HG03342 (cell line): ENCODE measurements around the gene GREB1L.
"Not testable (repeated sequence)": the region's sequence is repeated elsewhere in the genome, so short reads cannot be mapped to it uniquely, and the experiment has no call there.

Experiments
- ATAC-seq: cut with Tn5 transposase; IDR thresholded peaks from one replicate; pipeline ENCODE4 v1.9.1; 2021; ENCODE audit warnings: mild to moderate bottlenecking, moderate library complexity; ENCODE audit not compliant: unreplicated experiment

The GREB1L gene

GRCh38 chr18:21362831-21363230, 120.8 kb downstream of the GREB1L start:
- ATAC-seq = no peak

GRCh38 chr18:21363348-21363747, 121.3 kb downstream of the GREB1L start:
- ATAC-seq = no peak

- no peak for ATAC-seq
Measured at GRCh38 chr18:21364471-21364870, 122.4 kb downstream of the GREB1L start.

DNA sequence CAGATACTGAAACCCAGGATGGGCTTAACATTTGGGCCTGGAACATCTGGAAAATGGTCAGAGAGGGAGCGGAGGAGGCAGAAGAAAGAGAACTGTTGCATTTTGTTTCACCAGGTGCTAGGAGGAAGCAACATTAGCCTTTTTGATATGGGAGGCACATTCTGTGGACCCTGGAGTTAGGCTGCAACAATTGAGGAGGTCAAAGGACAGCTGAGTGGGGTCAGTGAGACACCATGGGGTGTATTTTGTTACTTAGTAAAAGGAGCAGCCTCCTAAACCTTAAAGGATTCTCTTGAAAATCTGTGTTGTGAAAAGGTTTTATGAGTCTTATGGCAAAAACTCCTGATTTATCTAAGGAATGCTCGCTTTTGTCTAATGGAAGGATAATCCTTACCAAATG, 124.9 kb downstream of the GREB1L start:
- ATAC-seq = no peak

GRCh38 chr18:21369146-21369545, 127.1 kb downstream of the GREB1L start:
- no peak for ATAC-seq

GRCh38 chr18:21369597-21369996, 127.6 kb downstream of the GREB1L start:
- not testable (repeated sequence) for ATAC-seq

DNA sequence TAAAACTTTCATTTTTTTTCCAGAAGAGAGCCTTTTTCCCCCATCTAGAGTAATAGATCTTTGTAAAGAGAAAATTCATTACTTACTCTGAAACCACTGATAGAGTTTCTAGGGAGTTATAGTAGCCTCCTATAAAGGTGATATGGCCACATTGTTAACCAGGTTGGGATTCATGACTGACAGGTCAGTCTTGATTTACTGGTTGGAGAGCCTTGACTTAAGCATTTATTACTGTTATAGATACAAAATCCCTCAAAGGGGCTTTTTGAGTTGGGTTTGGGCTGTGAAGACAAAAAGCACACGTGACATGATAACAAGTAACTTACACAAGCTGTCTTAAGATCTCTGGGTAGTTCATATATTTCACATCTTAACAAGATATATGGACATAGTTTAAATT, 141.0 kb downstream of the GREB1L start:
- ATAC-seq = no peak

GRCh38 chr18:21386523-21387240, 144.7 kb downstream of the GREB1L start:
- ATAC-seq = no peak

- no peak for ATAC-seq
Measured at GRCh38 chr18:21387886-21388285, 145.9 kb downstream of the GREB1L start.

DNA sequence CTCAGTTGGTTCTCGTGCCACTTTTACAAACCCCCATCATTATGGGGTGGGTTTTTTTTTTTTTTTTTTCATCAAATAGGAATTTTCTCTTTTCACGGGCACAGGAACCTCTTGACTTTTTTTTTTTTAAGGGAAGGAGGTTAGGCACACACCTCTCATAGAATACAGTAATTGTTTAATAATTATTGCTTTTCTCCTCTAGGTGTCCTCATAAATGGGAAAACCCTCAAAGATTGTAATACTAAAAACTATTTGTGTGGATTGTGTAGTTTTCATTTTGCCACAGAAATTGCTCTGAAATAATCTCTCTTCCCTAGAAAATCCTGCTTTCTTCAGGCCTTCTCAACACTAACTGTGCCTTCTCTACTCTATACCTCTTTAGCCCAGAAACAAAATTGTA, 147.3 kb downstream of the GREB1L start:
- no peak for ATAC-seq

DNA sequence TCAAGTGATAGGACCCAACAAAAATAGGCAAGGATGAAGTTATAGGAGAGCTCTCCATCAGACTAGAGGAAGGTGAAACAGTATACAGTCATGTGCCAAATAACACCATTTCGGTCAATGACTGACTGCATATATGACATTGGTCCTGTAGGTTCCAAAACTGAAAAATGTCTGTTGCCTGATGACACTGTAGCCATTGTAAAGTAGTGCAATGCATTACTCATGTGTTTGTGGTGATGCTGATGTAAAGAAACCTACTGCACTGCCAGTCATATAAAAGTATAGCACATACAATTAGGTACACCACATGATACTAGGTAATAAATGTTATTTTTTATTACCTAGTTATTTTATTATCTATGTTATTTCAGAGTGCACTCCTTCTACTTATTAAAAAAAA, 147.9 kb downstream of the GREB1L start:
- ATAC-seq = no peak

DNA sequence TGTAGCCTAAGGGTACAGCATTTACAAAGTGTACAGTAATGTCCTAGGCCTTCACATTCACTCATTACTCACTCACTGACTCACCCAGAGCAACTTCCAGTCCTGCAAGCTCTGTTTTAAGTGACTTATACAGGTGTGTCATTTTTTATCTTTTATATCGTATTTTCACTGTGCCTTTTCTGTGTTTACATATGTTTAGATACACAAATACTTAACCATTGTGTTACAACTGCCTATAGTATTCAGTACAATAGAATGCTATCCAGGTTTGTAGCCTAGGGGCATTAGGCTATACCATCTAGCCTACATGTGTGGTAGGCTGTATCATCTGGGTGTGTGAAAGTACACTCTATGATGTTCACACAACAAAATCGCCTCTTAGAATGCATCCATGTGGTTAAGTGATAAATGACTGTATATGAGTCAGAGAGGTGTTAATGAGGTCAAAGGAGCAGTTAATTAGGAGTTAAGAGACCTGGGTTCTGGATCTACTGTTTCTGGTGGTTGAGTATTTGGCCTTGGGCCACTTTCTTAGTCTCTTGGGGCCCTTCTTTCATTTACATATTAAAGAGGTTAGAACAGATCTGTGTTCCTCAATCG, 149.1 kb downstream of the GREB1L start:
- ATAC-seq = no peak

DNA sequence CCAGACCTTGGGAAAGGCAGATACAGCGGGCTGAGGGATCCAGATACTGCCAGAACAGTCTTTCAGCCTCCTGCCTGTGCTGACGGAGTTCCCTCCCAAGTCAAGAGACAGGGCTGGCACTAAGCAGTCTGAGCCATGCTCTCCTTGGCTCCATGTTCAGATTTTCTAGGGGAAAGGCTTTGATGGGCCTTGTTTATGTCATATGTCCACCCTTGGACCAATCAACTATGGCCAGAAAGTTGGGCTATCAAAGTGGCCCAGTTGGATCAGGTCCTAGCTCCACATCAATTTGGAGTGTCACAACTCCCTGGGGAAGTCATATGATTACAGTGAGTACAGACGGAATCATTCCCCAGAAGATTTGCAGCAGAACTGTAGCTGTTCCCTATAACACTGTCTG, 152.0 kb downstream of the GREB1L start:
- no peak for ATAC-seq

- ATAC-seq = no peak
Measured at GRCh38 chr18:21398121-21398520, 156.1 kb downstream of the GREB1L start.

DNA sequence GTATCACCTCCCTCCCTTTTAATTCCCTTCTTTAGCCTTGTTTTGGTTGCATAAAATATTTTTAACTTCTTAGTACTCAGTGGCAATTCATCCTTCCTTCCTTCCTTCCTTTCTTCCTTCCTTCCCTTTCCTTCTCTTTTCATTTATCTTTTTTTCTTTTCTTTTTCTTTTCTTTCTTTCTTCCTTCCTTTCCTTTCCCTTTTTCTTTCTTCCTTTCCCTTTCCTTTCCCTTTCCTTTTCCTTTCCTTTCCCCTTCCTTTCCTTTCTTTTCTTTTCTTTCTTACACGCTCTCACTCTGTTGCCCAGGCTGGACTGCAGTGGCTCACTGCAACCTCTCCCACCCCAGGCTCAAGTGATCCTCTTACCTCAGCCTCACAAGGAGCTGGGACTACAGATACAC, 160.2 kb downstream of the GREB1L start:
- no peak for ATAC-seq

GRCh38 chr18:21404426-21404825, 162.4 kb downstream of the GREB1L start:
- ATAC-seq = no peak

DNA sequence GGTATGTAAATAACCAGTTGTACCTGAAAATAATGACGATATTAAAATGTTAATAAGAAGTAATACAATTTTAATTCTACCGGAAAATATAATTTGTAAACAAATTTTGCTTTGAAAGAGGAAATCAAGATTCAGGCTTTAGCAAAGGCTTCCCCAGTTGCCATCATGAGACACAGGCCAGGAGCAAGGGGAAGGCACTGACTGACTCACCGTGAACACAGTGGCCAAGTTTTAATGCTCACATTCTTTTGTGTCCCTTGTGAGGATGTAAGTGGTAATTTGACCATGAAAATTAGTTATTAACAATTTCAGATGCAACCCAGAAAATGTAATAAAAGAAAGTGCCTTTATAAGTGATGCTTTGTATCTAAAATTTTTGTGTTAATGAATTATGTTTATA, 164.1 kb downstream of the GREB1L start:
- ATAC-seq = no peak

GRCh38 chr18:21408681-21409080, 166.6 kb downstream of the GREB1L start:
- ATAC-seq = no peak

DNA sequence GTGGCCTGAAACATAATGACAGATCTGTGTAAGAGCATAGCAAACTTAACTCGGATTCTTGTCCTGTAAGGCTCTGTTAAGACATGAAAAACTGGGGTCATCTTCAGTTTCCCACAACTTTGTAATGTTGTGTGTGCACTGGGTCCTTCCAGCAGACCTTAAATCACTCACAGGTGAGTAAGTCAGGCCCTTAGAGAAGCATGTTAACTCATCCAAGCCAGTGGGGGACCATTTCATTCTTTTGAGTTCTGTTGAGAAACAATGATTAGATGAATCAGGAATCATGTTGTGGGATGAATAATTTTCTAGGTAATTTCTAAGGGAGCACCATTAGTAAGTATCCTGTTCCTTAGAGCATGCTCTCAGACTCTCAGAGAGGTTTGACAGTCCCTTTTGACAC, 191.4 kb downstream of the GREB1L start:
- ATAC-seq = no peak

- ATAC-seq = no peak
Measured at GRCh38 chr18:21439431-21439846, 197.4 kb downstream of the GREB1L start.

DNA sequence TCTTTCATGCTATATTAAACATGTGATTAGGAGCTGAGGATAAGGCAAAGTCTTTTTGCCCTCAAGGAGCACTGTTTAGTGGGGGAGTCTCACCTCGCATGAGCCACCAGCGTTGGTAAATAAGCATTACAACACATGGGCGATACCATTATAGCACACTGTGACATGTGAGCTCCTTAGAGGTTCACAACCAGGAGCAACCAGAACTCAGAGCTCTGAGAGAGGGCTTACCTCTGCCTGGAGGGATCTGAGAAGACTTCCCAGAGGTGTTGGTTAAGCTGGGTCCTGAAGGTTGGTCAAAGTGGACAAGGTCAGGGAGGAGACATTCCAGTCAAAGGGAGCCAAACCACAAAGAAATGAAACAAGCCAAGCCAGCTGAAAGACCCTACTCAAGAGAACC, 199.6 kb downstream of the GREB1L start:
- ATAC-seq = no peak

- no peak for ATAC-seq
Measured at GRCh38 chr18:21443776-21444464, 201.9 kb downstream of the GREB1L start.
